Breast epithelium (tissue), 4 donors: ENCODE results near the gene KLF1. TPM values are rescaled to one million over a fixed set of nuclear protein-coding genes. Genes with fewer than 3 reads are reported as not detected.
A peak's percentile ranks its signal among the peaks of the same experiment; 100 is the strongest.

Experiments used
- DNase-seq, 2 donors: peaks; one replicate each; pipeline ENCODE4 v3.0.0-alpha.2; 2019; ENCODE audit warnings: low spot score in 2 of 2
- H3K27ac ChIP-seq, 2 donors: fragments of 200-600 bp; sonication (generic) in 1 of 2; one replicate each; pipeline ENCODE4 v1.5.1; 2016 to 2019; ENCODE audit warnings: mild to moderate bottlenecking in 1 of 2
- H3K27me3 ChIP-seq, 2 donors: fragments of 200-600 bp; sonication (generic) in 1 of 2; one replicate each; pipeline versions ENCODE4 v1.5.1 to v1.6.0; 2017 to 2019; ENCODE audit warnings: control low read depth in 1 of 2, mild to moderate bottlenecking in 1 of 2
- H3K36me3 ChIP-seq: fragments of 200-600 bp; one replicate; pipeline ENCODE4 v1.5.1; 2019
- H3K4me1 ChIP-seq, 2 donors: fragments of 200-600 bp; sonication (generic); one replicate each; pipeline ENCODE4 v1.5.1; 2016 to 2019; ENCODE audit warnings: control low read depth in 1 of 2
- H3K4me3 ChIP-seq, 3 donors: fragments of 200-600 bp; sonication (generic); 1 replicate in 2 of 3; 2 replicates in 1 of 3; pipeline ENCODE4 v1.5.1; 2016 to 2019; ENCODE audit warnings: mild to moderate bottlenecking in 3 of 3, moderate library complexity in 2 of 3
- H3K9me3 ChIP-seq, 2 donors: fragments of 200-600 bp; sonication (generic) in 1 of 2; one replicate each; pipeline ENCODE4 v1.5.1; 2016 to 2019; ENCODE audit warnings: control low read depth in 1 of 2
- POLR2A ChIP-seq: fragments of 450-650 bp; IDR thresholded peaks from one replicate; pipeline ENCODE4 v1.6.1; 2016; ENCODE audit warnings: antibody characterized with exemption, mild to moderate bottlenecking, moderate library complexity
- POLR2AphosphoS5 ChIP-seq, 3 donors: sonication (generic); formaldehyde crosslinking; IDR thresholded peaks; one replicate each; pipeline ENCODE4 v1.6.1; 2017; ENCODE audit warnings: antibody characterized with exemption in 3 of 3
- intact Hi-C: fragments of 100-400 bp; cut with DNase I; formaldehyde crosslinking; loops from one replicate; pipeline ENCODE4 v1.15.1; 2023; ENCODE audit warnings: low total_unique reads
- total RNA-seq, 3 donors: library from RNA; depleted of rRNA; stranded (reverse); fragments of >200 nt; gene quantifications; one replicate each; pipeline ENCODE4 v1.1.0, GENCODE V29; 2016
- TF ChIP-seq, protein P1 (sequence below), 3 donors: fragments of 450-650 bp; IDR thresholded peaks; one replicate each; pipeline ENCODE4 v1.5.1; 2016 to 2017; ENCODE audit warnings: antibody characterized with exemption in 3 of 3, mild to moderate bottlenecking in 3 of 3, moderate library complexity in 3 of 3

The KLF1 gene
- total RNA-seq, 3 donors from 2014 or later, result not detected

DNA sequence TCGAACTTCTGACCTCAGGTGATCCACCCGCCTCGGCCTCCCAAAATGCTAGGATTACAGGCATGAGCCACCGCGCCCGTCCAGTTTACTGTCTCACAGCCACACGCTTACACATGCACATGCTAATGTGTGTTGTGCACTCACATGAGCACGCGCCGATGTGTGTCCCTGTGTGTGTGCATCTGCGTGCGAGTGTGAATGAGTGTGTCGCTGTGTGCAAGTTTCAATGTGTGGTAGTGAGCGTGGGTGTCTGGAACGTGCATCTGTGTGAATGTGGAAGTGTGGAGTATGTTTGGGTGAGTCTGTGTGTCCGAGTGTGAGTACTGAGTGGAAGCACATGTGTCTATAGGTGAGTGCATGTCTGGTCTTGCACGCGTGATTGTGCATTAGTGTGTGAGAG, 44.5 kb downstream of the KLF1 start:
- intact Hi-C loops, result loop anchor here (10.0 kb wide), 1 partner anchor 78 kb away; no protein-coding TSS in a partner anchor
- Histone ChIP-seq H3K36me3 (no peaks in the 10 kb centered on the region), H3K4me3 (no peak overlapping the region), H3K27me3 (peaks cover 12 to 66% of the 10 kb centered on the region in 2 donors), H3K9me3 (no peaks in the 10 kb centered on the region), H3K4me1 (peaks cover 4 to 11% of the 10 kb centered on the region in 2 donors), H3K27ac (no peak overlapping the region)
- DNase-seq, result no peak
- TF ChIP-seq, protein P1, sequence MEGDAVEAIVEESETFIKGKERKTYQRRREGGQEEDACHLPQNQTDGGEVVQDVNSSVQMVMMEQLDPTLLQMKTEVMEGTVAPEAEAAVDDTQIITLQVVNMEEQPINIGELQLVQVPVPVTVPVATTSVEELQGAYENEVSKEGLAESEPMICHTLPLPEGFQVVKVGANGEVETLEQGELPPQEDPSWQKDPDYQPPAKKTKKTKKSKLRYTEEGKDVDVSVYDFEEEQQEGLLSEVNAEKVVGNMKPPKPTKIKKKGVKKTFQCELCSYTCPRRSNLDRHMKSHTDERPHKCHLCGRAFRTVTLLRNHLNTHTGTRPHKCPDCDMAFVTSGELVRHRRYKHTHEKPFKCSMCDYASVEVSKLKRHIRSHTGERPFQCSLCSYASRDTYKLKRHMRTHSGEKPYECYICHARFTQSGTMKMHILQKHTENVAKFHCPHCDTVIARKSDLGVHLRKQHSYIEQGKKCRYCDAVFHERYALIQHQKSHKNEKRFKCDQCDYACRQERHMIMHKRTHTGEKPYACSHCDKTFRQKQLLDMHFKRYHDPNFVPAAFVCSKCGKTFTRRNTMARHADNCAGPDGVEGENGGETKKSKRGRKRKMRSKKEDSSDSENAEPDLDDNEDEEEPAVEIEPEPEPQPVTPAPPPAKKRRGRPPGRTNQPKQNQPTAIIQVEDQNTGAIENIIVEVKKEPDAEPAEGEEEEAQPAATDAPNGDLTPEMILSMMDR (IDR thresholded peaks at IDR 0.05), result no peak
- no peak for TF ChIP-seq POLR2AphosphoS5 (IDR thresholded peaks at IDR 0.05)
- TF ChIP-seq POLR2A, result no peak

DNA sequence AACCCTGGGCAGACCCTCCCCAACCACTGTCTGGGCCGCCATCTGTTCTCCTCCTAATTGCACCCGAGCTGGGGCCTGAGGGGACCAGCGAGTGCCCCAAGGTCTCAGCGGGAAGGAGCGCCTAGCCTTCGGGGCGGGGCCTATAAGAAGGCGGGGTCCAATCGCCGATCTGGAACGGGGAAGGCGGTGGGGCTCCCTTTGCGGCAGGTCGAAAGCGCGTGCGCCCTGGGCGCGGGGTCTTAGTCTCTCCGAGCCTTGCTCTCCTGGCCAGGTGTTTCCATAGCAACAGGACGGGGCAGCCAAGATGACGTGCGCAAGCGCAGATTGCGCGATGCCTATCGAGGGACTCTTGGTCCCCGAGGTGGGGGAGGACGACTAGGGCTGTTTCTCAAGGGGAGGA, 45.9 kb downstream of the KLF1 start:
- Histone ChIP-seq H3K27ac (no peak overlapping the region), H3K36me3 (no peaks in the 10 kb centered on the region), H3K4me3 (peak overlapping the region in 2 of 3 donors; percentile 23 to 24), H3K9me3 (no peaks in the 10 kb centered on the region), H3K27me3 (peaks cover 12 to 78% of the 10 kb centered on the region in 2 donors), H3K4me1 (peaks cover 4 to 6% of the 10 kb centered on the region in 2 donors)
- intact Hi-C loops, result loop anchor here (10.0 kb wide), 1 partner anchor 76 kb away; no protein-coding TSS in a partner anchor
- TF ChIP-seq, protein P1 (IDR thresholded peaks at IDR 0.05), result no peak
- TF ChIP-seq POLR2AphosphoS5 (IDR thresholded peaks at IDR 0.05) (no peak), POLR2A (no peak)
- no peak for DNase-seq

DNA sequence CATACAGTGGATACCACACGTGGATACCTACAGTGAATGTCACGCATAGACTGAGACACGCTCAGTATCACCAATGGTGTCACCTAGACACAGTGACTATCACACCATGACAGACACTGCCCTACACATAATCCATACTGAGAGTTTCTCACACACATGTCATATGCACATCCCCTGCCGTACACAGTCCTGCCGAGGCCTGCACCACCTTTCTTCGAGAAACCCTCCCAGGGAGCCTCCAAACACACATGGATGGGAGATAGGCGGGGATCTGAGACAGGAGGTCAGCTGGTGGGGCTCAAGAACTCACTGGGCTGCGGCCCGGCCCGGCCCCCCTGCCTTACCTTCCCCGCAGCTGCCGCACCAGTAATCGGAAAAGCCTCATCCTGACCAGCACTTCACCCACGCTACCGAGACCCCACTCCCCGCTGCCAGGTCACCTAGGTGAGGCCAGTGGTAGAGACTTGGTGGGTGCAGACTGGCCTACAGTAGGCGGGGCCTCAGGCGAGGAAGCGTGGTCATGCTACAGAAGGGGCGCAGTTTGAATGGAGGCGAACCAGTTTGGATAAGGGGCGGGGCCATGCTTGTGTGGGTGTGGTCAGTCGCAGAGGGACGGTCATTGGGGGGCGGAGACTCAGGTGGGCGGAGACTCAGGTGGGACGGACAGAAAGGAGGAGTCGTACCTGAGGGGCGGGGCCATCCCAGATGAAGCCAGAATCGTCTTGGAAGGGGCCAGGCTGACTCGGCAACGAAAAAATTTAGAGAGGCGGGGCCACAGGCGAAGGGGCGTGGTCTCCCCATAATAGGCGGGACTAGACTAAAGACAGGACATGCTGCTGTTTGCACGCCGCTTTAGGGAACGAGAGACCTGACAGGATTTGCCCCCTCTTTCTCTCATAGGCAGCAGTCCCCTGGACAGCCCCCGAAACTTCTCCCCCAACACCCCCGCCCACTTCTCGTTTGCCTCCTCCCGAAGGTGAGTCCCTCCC, 46.6 kb downstream of the KLF1 start:
- H3K4me1 ChIP-seq, result peaks cover 4 to 6% of the 10 kb centered on the region in 2 donors
- intact Hi-C loops, result loop anchor here (10.0 kb wide), 1 partner anchor 76 kb away; no protein-coding TSS in a partner anchor
- TF ChIP-seq POLR2A, result no peak
- TF ChIP-seq, protein P1 (IDR thresholded peaks at IDR 0.05), result no peak
- TF ChIP-seq POLR2AphosphoS5 (IDR thresholded peaks at IDR 0.05), result no peak
- peak in 1 of 2 donors; percentile 44 for DNase-seq
- no peaks in the 10 kb centered on the region for H3K9me3 ChIP-seq
- no peaks in the 10 kb centered on the region for H3K36me3 ChIP-seq
- no peak overlapping the region for H3K27ac ChIP-seq
- H3K27me3 ChIP-seq, result peaks cover 13 to 85% of the 10 kb centered on the region in 2 donors
- H3K4me3 ChIP-seq, result peak overlapping the region in 2 of 3 donors; percentile 23 to 24

DNA sequence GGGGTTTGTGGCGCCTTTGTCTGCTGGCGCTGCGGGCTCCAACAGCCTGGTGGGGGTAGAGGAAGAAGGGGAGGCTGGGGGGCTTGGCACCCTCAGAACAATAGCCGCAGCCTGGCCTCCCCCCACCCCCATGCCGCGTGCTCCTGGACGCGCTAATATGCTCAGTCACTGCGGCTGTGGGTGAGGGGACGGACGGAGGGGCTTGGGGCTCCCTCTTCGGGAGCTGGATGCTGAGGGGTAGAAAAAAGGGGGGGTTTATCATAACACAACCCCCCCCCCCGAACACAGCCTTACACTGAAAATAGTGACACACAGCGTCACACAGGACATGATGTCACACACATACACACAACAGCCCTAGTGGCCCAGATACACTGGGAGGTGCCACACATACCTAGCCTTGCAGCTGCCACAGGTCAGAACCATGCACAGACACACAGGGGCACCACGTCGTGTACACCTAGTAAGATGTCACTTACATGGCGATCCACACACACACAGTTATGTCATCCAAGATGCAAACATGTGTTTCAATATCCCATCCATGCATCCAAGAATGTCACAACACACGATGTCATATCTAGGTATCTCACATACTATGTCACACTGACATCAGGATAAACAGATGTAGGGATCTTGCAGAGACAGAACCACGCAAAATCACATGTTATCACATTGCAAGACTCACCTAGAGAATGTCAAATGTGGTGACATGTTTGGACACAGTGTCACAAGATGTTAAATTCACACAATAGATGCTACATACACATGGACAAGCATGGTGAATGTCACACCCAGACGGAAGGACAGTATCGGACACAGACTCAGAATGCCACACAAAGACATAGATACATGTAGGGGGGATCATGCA, 47.9 kb downstream of the KLF1 start:
- Histone ChIP-seq H3K4me3 (peak overlapping the region in 2 of 3 donors; percentile 35 to 57), H3K27me3 (peaks cover 17 to 96% of the 10 kb centered on the region in 2 donors)

More for the DNA sequence above, 47.9 kb downstream of the KLF1 start:
- Histone ChIP-seq H3K36me3 (no peaks in the 10 kb centered on the region), H3K4me1 (peaks cover 4 to 6% of the 10 kb centered on the region in 2 donors), H3K27ac (no peak overlapping the region), H3K9me3 (no peaks in the 10 kb centered on the region)
- TF ChIP-seq POLR2AphosphoS5 (IDR thresholded peaks at IDR 0.05) (no peak), POLR2A (no peak)
- TF ChIP-seq, protein P1 (IDR thresholded peaks at IDR 0.05), result no peak
- intact Hi-C loops, result no loop called here
- DNase-seq, result no peak
